ENCODE results near the gene TXNDC16. TPM values are rescaled to one million over a fixed set of nuclear protein-coding genes. Genes with fewer than 3 reads are reported as not detected.

TXNDC16 gene
- total RNA-seq, 4 donors from 2014 or later: 2.8 to 22.3 (median 12.8) TPM

GRCh38 chr14:52457411-52457810, 94.9 kb downstream of the TXNDC16 start:
- TF ChIP-seq POLR2A (IDR thresholded peaks at IDR 0.05) (no peak), CTCF (IDR thresholded peaks at IDR 0.05) (no peak)
- intact Hi-C loops (cut with DNase I; ENCODE audit: low total_unique reads): no loop called here
- Histone ChIP-seq H3K9me3 (peaks cover 0 to 5% of the 10 kb centered on the region in 2 donors), H3K36me3 (no peaks in the 10 kb centered on the region), H3K4me1 (no peaks in the 10 kb centered on the region), H3K27ac (no peak overlapping the region), H3K27me3 (no peaks in the 10 kb centered on the region), H3K4me3 (no peak overlapping the region)
- DNase-seq: no peak

GRCh38 chr14:52455291-52456088, 96.8 kb downstream of the TXNDC16 start:
- no peak for DNase-seq
- Histone ChIP-seq H3K4me1 (no peaks in the 10 kb centered on the region), H3K36me3 (no peaks in the 10 kb centered on the region), H3K27ac (peak overlapping the region; percentile 8 to 10), H3K4me3 (no peak overlapping the region), H3K27me3 (no peaks in the 10 kb centered on the region), H3K9me3 (no peaks in the 10 kb centered on the region)
- TF ChIP-seq CTCF (IDR thresholded peaks at IDR 0.05) (no peak), POLR2A (IDR thresholded peaks at IDR 0.05) (no peak)
- intact Hi-C loops (cut with DNase I; ENCODE audit: low total_unique reads): no loop called here

- TF ChIP-seq POLR2A (IDR thresholded peaks at IDR 0.05) (no peak), CTCF (IDR thresholded peaks at IDR 0.05) (no peak)
Measured at GRCh38 chr14:52447236-52447635, 105.1 kb downstream of the TXNDC16 start.

GRCh38 chr14:52446355-52446754, 106.0 kb downstream of the TXNDC16 start:
- intact Hi-C loops (cut with DNase I; ENCODE audit: low total_unique reads): no loop called here
- Histone ChIP-seq H3K9me3 (no peaks in the 10 kb centered on the region), H3K4me1 (no peaks in the 10 kb centered on the region), H3K27me3 (no peaks in the 10 kb centered on the region), H3K4me3 (no peak overlapping the region), H3K36me3 (no peaks in the 10 kb centered on the region), H3K27ac (no peak overlapping the region)
- no peak for DNase-seq
- no peak for TF ChIP-seq POLR2A (IDR thresholded peaks at IDR 0.05)
- TF ChIP-seq CTCF (IDR thresholded peaks at IDR 0.05): no peak

More at GRCh38 chr14:52447236-52447635, 105.1 kb downstream of the TXNDC16 start:
- Histone ChIP-seq H3K27me3 (no peaks in the 10 kb centered on the region), H3K4me1 (no peaks in the 10 kb centered on the region), H3K36me3 (no peaks in the 10 kb centered on the region), H3K9me3 (no peaks in the 10 kb centered on the region), H3K4me3 (no peak overlapping the region), H3K27ac (no peak overlapping the region)
- no peak for DNase-seq
- intact Hi-C loops (cut with DNase I; ENCODE audit: low total_unique reads): no loop called here

- no peaks in the 10 kb centered on the region for H3K27me3 ChIP-seq
- intact Hi-C loops (cut with DNase I; ENCODE audit: low total_unique reads): no loop called here
Measured at GRCh38 chr14:52443506-52443905, 108.8 kb downstream of the TXNDC16 start.

More at GRCh38 chr14:52443506-52443905, 108.8 kb downstream of the TXNDC16 start:
- H3K9me3 ChIP-seq: no peaks in the 10 kb centered on the region
- no peaks in the 10 kb centered on the region for H3K4me1 ChIP-seq
- no peak for DNase-seq
- no peak overlapping the region for H3K4me3 ChIP-seq
- TF ChIP-seq CTCF (IDR thresholded peaks at IDR 0.05) (no peak), POLR2A (IDR thresholded peaks at IDR 0.05) (no peak)
- H3K27ac ChIP-seq: no peak overlapping the region
- H3K36me3 ChIP-seq: no peaks in the 10 kb centered on the region
